ENCODE results near the gene HMCN2.

The HMCN2 gene

GRCh38 chr9:130417602-130418001 lies 152.0 kb downstream of the HMCN2 start:
- DNase-seq (ENCODE audit: low read depth), result no peak

GRCh38 chr9:130418776-130419175 lies 153.2 kb downstream of the HMCN2 start:
- no peak for DNase-seq (ENCODE audit: low read depth)

GRCh38 chr9:130419521-130420035 lies 154.0 kb downstream of the HMCN2 start:
- DNase-seq (ENCODE audit: low read depth), result no peak

DNA sequence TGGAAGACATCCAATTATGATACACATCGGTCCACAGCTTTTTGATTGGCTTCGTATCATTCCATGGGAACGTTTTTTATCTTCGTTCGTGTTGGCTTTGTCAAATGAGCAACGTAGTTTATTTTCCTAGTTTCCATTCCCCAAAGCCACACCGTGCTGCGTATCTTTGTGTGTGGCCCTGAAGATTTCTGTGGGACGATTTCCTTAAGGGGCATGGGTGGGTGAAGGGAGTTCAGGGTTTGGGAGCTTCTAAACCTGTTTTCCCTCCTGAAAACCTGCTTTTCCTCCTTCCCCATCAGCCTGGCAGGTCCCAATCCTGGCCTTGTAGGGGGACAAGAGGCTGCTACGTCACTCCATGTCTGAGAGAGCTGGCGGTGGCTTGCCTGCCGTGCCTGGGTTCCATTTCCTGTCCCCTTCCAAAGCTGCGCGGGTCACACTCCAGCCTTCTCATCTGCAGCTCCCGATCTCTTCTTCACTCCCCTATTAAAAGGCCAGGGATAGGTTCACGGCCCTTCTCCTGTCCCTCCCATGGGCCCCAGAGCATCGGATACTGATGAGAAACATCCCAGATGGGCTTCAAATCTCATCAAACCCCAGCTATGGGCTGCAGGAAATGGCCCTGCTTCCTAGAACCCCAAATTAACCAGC lies 155.7 kb downstream of the HMCN2 start:
- DNase-seq (ENCODE audit: low read depth), result no peak

GRCh38 chr9:130421802-130422276 lies 156.3 kb downstream of the HMCN2 start:
- no peak for DNase-seq (ENCODE audit: low read depth)

DNA sequence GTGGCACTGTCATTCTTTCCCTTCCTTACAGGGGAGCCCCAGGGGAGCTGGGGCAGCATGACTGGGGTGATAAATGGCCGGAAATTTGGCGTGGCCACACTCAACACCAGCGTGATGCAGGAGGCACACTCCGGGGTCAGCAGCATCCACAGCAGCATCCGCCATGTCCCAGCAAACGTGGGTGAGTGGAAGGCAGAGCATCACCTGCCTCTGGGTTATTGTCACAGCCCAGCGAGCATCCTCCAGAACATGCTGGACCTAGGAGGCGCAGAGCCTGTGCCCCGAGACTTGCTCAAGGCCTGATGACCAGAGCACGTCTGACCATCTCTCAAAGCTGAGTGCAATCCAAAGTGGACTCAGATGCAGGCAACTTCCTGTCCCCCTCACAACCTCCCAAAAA lies 157.0 kb downstream of the HMCN2 start:
- no peak for DNase-seq (ENCODE audit: low read depth)

GRCh38 chr9:130423272-130423671 lies 157.7 kb downstream of the HMCN2 start:
- DNase-seq (ENCODE audit: low read depth), result no peak

DNA sequence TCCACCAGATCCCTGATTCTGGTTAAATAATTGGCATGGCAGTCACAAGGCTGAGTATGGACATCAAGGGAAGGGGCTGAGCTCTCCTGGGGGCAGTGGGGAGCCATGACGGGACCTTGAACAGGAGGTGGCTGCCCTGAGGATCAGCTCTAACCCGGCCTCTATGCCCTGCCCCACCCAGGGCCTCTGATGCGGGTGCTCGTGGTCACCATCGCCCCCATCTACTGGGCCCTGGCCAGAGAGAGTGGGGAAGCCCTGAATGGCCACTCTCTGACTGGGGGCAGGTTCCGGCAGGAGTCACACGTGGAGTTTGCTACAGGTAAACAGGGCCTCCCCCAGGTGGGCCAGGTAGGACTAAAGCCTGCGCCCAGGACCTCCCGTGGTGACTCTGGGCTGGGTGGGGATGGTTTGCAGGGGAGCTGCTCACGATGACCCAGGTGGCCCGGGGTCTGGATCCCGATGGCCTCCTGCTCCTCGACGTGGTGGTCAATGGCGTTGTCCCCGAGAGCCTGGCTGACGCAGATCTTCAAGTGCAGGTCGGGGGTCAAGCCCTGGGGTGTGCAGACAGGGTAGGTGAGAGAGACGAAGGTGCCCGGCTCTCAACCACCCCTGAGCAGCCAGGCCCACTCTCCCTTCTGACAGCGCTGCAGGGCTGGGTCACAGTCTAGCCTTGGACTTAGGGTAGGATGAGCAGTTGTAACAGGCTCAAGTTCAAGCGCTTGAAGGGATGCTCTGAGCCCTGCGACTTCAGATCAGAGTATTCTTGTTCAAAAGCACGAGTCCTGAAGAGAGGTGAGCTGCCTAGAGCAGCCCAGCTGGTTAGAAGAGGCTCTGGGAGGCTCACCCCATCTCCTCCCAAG lies 159.3 kb downstream of the HMCN2 start:
- DNase-seq (ENCODE audit: low read depth), result no peak

- DNase-seq (ENCODE audit: low read depth), result no peak
Observed at GRCh38 chr9:130425741-130426466, 160.3 kb downstream of the HMCN2 start.

- DNase-seq (ENCODE audit: low read depth), result no peak
Observed at GRCh38 chr9:130426467-130426773, 160.9 kb downstream of the HMCN2 start.

DNA sequence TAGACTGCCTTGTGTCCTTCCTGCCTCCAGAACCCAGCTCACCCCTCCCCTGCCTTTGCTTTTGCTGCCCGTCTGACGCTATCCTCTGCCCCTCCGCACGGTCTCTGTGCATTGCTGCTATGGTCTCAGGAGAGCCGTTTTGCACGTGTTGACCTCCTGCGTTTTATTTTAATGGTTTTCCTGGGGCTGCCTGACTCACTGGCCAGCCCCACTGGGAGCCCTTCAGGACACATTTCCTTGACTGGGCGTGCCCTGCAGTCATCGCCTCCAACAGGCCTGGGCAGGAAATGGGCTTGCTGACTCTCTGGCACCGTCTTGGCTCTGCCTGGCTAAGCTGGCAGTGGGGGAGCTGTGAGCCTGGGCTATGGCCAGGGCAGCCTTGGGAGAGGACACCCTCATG lies 161.3 kb downstream of the HMCN2 start:
- DNase-seq (ENCODE audit: low read depth), result no peak

DNA sequence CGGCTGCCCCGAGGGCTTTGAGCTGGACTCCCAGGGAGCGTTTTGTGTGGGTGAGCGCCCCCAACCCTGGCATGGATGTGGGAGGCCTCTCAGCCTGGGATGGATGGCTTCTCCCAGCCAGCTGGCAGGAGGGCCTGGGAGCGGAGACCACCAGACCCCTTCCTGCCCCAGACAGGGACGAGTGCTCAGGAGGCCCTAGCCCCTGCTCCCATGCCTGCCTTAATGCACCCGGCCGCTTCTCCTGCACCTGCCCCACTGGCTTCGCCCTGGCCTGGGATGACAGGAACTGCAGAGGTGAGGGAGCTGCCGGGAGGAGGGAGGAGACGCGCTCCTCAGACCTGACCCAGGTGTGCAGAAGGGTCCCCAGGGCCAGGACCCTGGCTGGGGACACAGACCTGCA lies 161.8 kb downstream of the HMCN2 start:
- no peak for DNase-seq (ENCODE audit: low read depth)

GRCh38 chr9:130428086-130428665 lies 162.6 kb downstream of the HMCN2 start:
- no peak for DNase-seq (ENCODE audit: low read depth)

- DNase-seq (ENCODE audit: low read depth), result no peak
Observed at GRCh38 chr9:130429381-130429780, 163.8 kb downstream of the HMCN2 start.

- DNase-seq (ENCODE audit: low read depth), result no peak
Observed at GRCh38 chr9:130429831-130430230, 164.3 kb downstream of the HMCN2 start.

DNA sequence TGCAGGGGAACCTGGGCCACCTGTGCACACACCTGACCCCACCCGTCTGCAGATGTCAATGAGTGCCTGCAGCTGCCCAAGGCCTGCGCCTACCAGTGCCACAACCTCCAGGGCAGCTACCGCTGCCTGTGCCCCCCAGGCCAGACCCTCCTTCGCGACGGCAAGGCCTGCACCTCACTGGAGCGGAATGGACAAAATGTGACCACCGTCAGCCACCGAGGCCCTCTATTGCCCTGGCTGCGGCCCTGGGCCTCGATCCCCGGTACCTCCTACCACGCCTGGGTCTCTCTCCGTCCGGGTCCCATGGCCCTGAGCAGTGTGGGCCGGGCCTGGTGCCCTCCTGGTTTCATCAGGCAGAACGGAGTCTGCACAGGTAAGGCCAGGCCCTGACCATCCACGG lies 164.7 kb downstream of the HMCN2 start:
- DNase-seq (ENCODE audit: low read depth), result no peak

DNA sequence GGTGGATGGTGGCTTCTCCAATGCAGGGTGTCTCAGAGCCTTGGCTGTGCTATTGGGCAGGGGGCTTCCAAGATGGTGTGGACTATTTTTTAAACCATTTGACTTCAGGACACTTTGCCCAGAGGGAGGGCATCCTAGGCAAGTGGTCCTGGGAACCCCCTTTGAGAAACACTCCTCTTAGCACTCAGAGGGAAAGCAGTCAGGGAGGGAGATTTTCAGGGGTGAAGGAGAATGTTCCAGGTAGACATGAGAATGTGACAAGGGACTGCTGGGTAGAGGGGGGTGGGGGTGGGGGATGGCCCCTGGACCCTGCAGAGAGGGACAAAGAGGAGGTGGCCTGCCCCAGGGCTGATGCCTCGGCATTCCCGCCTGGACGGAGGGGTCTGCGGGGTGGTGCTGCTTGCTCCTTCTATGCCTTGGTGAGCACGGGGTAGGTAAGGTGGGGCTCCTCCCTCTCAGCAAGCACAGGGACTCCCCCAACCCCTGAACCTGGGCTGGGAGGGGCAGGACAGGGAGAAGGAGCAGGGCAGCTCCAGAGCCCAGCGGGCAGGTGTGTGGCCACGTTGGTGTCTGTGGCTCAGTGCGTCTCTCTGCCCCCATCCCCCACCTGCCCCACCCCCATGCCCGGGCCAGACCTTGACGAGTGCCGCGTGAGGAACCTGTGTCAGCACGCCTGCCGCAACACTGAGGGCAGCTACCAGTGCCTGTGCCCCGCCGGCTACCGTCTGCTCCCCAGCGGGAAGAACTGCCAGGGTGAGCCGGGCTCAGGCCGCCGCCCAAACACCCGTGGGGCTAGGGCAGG lies 165.4 kb downstream of the HMCN2 start:
- no peak for DNase-seq (ENCODE audit: low read depth)

- DNase-seq (ENCODE audit: low read depth), result no peak
Observed at GRCh38 chr9:130431536-130432303, 166.2 kb downstream of the HMCN2 start.

GRCh38 chr9:130432362-130432761 lies 166.8 kb downstream of the HMCN2 start:
- no peak for DNase-seq (ENCODE audit: low read depth)

- no peak for DNase-seq (ENCODE audit: low read depth)
Observed at GRCh38 chr9:130432796-130433167, 167.2 kb downstream of the HMCN2 start.
